Prostate gland (tissue), 2 donors: Measurements from ENCODE around the gene FOXN1. TPM values are rescaled to one million over a fixed set of nuclear protein-coding genes. Genes with fewer than 3 reads are reported as not detected.
"Not testable (repeated sequence)": the region's sequence is repeated elsewhere in the genome, so short reads cannot be mapped to it uniquely, and the experiment has no call there.

Experiments
- DNase-seq: peaks from one replicate; pipeline ENCODE4 v3.0.0-alpha.2; 2019; ENCODE audit warnings: low spot score
- H3K27ac ChIP-seq, 2 donors: fragments of 200-600 bp; sonication (generic); 2 replicates each; pipeline ENCODE4 v1.5.1; 2017 to 2019
- H3K27me3 ChIP-seq: fragments of 200-600 bp; sonication (generic); replicated peaks from 2 replicates; pipeline ENCODE4 v1.5.1; 2019; ENCODE audit not compliant: insufficient read depth
- H3K36me3 ChIP-seq, 2 donors: fragments of 200-600 bp; sonication (generic); 1 replicate in 1 of 2; 2 replicates in 1 of 2; pipeline versions ENCODE4 v1.5.1 to v1.8.1; 2017 to 2019
- H3K4me1 ChIP-seq: fragments of 200-600 bp; sonication (generic); replicated peaks from 2 replicates; pipeline ENCODE4 v1.5.1; 2019
- H3K4me3 ChIP-seq, 2 donors: fragments of 200-600 bp; sonication (generic); 2 replicates each; pipeline ENCODE4 v1.5.1; 2017 to 2019
- H3K9me3 ChIP-seq: fragments of 200-600 bp; sonication (generic); 2 replicates; pipeline ENCODE4 v1.5.1; 2017
- CTCF ChIP-seq, 4 experiments: fragments of 200-600 bp in 2 of 4; fragments of 450-650 bp in 2 of 4; sonication (generic) in 2 of 4; IDR thresholded peaks; 1 replicate in 3 of 4; 2 replicates in 1 of 4; pipeline ENCODE4 v1.5.1; 2016 to 2019; ENCODE audit warnings: antibody characterized with exemption in 4 of 4, mild to moderate bottlenecking in 2 of 4, moderate library complexity in 2 of 4
- POLR2A ChIP-seq: fragments of 450-650 bp; IDR thresholded peaks from one replicate; pipeline ENCODE4 v1.6.1; 2016; ENCODE audit warnings: antibody characterized with exemption, mild to moderate bottlenecking
- POLR2AphosphoS5 ChIP-seq: sonication (generic); formaldehyde crosslinking; IDR thresholded peaks from one replicate; pipeline ENCODE4 v1.6.1; 2017; ENCODE audit warnings: antibody characterized with exemption
- WGBS: methylation state at CpG from one replicate; pipeline ENCODE4 v1.1.5; 2018; 5-methylcytosine and 5-hydroxymethylcytosine counted together
- intact Hi-C: fragments of 100-400 bp; cut with DNase I; formaldehyde crosslinking; loops from one replicate; pipeline ENCODE4 v1.14.2; 2022
- total RNA-seq, 2 donors: library from RNA; depleted of rRNA; stranded (reverse); fragments of >200 nt; gene quantifications; one replicate each; pipeline ENCODE4 v1.1.0, GENCODE V29; 2016

Gene FOXN1
- 1 to 10 TPM in 1 of 2 donors, under 1 TPM in 1; 0.64 to 1.2 TPM for total RNA-seq

- Histone ChIP-seq H3K9me3 (no peaks in the 10 kb centered on the region), H3K27me3 (no peaks in the 10 kb centered on the region), H3K4me3 (no peak within 1 kb of the TSS), H3K36me3 (no peaks in the 10 kb centered on the region), H3K4me1 (no peaks in the 10 kb centered on the region), H3K27ac (no peak within 1 kb of the TSS)
- DNase-seq, result no peak
- TF ChIP-seq CTCF (IDR thresholded peaks at IDR 0.05) (no peak), POLR2AphosphoS5 (no peak), POLR2A (no peak)
- 43% methylated on average over 28 of the region's 28 CpGs for WGBS
- intact Hi-C loops, result no loop called here
Measured at GRCh38 chr17:28505986-28506665, at the start of gene FOXN1. TSS of gene FOXN1 (plus strand) at chr17:28506348. CDS start at chr17:28523970, 17,622 bp downstream.

- H3K9me3 ChIP-seq, result no peaks in the 10 kb centered on the region
- WGBS, result 86% methylated on average over 6 of the region's 6 CpGs
- H3K4me3 ChIP-seq, result no peak overlapping the region
- no peak for TF ChIP-seq POLR2A
- intact Hi-C loops, result no loop called here
- H3K4me1 ChIP-seq, result no peaks in the 10 kb centered on the region
- no peaks in the 10 kb centered on the region for H3K36me3 ChIP-seq
- no peak for DNase-seq
- no peaks in the 10 kb centered on the region for H3K27me3 ChIP-seq
- H3K27ac ChIP-seq, result no peak overlapping the region
Measured at GRCh38 chr17:28457890-28458289, 48.3 kb upstream of the FOXN1 start.

GRCh38 chr17:28458881-28459280, 47.3 kb upstream of the FOXN1 start:
- DNase-seq, H3K27ac ChIP-seq, H3K9me3 ChIP-seq, H3K36me3 ChIP-seq, H3K4me1 ChIP-seq, H3K4me3 ChIP-seq, H3K27me3 ChIP-seq, intact Hi-C loops: not testable (repeated sequence)
- 96% methylated on average over 12 of the region's 32 CpGs for WGBS

- Histone ChIP-seq H3K4me3 (no peak overlapping the region), H3K36me3 (no peaks in the 10 kb centered on the region), H3K27ac (no peak overlapping the region), H3K4me1 (no peaks in the 10 kb centered on the region), H3K27me3 (no peaks in the 10 kb centered on the region), H3K9me3 (no peaks in the 10 kb centered on the region)
- 75% methylated on average over 10 of the region's 10 CpGs for WGBS
- TF ChIP-seq POLR2AphosphoS5, result no peak
- TF ChIP-seq POLR2A, result no peak
- no peak for TF ChIP-seq CTCF (IDR thresholded peaks at IDR 0.05)
- DNase-seq, result no peak
- intact Hi-C loops, result no loop called here
Measured at GRCh38 chr17:28460901-28461300, 45.2 kb upstream of the FOXN1 start.

GRCh38 chr17:28466001-28466400, 40.1 kb upstream of the FOXN1 start:
- DNase-seq, result no peak

More at GRCh38 chr17:28466001-28466400, 40.1 kb upstream of the FOXN1 start:
- no peak for TF ChIP-seq POLR2A
- TF ChIP-seq POLR2AphosphoS5, result no peak
- TF ChIP-seq CTCF (IDR thresholded peaks at IDR 0.05), result no peak
- no peaks in the 10 kb centered on the region for H3K36me3 ChIP-seq
- no peak overlapping the region for H3K27ac ChIP-seq
- intact Hi-C loops, result no loop called here
- no peak overlapping the region for H3K4me3 ChIP-seq
- H3K4me1 ChIP-seq, result no peaks in the 10 kb centered on the region
- H3K27me3 ChIP-seq, result no peaks in the 10 kb centered on the region
- H3K9me3 ChIP-seq, result no peaks in the 10 kb centered on the region
- WGBS, result 70% methylated on average over 9 of the region's 9 CpGs
